Anterior cingulate cortex (tissue), 58 donors: ENCODE data around the gene YJU2.
A peak's percentile ranks its signal among the peaks of the same experiment; 100 is the strongest.
"Not testable (repeated sequence)": the region's sequence is repeated elsewhere in the genome, so short reads cannot be mapped to it uniquely, and the experiment has no call there.

Source experiments
- DNase-seq, 58 donors: peaks; one replicate each; lab custom pipeline; 2025; lab: John Stamatoyannopoulos, UW

The YJU2 gene

DNA sequence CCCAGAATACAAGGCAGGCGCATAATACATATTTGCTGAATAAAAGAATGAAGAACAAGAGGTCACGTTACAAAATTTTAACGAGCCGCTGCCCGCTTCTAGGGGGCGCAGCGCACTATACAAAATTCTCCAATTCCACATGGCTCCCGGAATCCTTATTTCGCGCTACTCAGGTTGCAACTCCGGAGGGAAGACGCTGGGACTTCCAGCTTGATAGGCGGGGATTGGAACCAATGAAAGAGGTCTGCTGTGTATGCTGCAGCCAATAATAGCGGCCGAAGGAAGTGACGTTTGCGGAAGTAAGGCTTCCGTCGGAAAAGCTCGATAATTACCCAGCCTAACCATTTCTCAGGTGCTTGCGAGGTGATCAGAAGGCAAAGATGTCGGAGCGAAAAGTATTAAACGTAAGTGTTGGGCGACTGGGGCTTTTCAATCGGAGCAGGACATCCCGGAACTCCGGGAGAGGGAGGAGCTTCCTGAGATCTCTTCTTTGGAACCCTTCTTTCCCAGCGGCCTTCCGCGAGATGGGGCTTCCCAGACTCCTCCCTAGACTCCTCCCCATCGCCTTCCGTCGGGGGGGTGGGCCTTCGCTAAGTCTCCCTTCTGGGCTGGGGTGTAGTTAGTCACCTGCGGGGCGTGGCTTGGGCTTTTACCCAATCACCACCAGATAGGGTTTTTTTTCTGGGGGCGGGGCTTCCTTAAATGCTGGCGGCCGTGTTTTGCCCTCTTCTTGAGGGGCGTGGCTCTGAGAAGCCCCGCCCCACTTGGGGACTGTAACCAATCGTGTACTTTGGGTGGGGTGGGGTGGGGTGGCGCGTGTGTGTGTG is at the start of gene YJU2:
Gene YJU2 (plus strand): TSS at position 314 of the 827 bp plus-strand sequence. CDS start 67 bp downstream, at position 381.
- DNase-seq: peak; percentile 82 to 98 (median 94)

DNA sequence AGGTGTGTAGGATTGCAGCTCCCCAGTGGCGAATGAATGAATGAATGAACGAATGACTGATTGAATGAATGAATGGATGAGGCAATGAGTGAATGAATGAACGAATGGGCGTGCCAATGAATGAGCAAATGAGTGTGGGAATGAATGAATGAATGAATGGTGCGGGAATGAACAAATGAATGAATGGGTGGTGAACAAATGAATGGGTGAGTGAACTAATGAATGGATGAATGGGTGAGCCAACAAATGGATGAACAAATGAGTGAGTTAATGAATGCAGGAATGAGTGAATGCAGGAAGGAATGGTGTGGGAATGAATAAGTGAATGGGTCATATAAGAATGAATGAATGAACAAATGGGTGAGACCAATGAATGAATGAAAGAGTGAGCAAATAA is 49.7 kb upstream of the YJU2 start:
- DNase-seq: no peak

DNA sequence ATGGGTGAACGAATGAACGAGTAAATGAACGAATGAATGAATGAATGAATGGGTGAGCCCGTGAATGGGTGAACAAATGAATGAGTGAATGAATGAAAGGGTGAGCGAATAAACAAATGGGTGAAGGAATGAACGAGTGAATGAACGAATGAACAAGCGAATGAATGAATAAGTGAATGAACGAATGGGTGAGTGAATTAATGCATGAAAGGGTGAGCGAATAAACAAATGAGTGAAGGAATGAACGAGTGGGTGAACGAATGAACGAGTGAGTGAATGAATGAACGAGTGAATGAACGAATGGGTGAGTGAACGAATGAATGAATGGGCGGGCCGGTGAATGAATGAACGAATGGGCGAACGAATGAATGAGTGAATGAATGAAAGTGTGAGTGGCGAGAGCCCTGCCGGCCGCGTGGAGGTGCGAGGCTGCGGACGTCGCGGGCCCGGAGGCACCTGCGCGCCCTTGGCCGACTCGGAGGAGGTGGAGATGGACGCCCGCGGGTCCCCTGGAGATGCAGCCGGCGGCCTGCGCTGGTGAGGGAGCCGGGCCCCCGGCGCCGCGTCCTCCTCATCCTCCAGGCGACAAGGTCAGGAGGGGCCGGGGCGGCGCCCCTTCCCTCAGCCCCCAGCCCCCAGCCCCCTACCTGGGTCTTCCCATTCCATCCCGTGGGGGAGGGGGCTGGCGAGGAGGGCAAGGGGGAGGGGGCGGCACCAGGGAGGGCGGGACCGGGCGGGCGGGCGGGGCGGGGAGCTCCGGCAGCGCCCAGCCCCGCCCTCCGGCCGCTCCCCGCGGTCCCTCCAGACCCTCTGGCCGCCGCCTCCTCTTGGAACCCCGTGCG is 49.0 kb upstream of the YJU2 start:
- no peak for DNase-seq

DNA sequence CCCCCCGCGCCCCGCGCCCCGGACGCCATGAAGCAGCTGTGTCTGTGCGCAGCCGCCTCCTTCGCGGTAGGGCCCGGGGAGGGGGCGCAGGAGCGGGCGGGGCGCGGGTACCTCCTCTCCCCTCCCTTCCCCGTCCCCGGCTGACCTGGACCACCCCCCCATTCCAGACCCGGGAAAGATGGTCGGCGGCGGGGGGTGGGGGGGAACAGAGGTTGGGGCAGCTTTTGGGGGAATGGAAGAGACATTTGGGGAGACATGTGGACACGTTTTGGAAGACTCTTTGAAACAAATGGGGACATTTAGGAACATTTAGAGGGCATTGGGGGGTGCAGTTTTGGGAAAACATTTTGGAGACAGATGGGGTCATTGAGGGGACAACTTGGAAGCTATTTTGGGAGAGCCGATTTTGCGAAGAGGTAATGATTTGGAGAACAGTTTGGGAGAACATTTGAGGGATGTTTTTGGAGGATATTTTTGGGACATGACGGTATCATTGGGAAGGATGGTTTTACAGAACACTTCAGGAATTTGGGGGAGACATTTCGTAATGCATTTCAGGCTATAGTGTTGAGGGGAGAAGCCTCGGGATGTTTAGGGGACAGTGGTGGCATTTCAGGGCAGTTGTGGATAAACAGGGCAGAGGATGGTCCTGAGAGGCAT is 48.3 kb upstream of the YJU2 start:
- DNase-seq: peak in 2 of 58 donors; percentile 4 to 42

DNA sequence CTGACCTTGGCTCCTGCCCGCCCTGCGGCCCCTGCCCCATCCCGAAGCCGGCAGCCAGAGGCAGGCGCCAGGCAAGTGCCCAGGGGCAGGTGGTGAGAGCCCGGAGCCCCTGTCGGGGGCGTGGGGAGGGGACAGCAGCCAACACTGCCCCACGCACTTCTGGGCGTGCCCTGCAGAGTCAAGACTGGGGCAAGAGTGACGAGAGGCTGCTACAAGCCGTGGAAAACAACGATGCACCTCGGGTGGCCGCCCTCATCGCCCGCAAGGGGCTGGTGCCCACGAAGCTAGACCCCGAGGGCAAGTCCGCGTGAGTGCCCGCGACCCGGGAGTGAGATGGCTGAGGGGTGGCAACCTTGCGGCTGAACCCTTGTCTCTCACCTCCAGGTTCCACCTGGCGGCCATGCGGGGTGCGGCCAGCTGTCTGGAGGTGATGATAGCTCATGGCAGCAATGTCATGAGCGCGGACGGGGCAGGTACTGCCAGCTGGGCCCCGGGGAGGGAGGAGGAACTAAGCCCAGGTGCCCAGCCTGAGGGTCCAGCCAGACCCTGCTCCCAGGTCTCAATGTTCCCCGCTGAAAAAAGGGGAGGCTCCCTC is 47.1 kb upstream of the YJU2 start:
- DNase-seq: no peak

DNA sequence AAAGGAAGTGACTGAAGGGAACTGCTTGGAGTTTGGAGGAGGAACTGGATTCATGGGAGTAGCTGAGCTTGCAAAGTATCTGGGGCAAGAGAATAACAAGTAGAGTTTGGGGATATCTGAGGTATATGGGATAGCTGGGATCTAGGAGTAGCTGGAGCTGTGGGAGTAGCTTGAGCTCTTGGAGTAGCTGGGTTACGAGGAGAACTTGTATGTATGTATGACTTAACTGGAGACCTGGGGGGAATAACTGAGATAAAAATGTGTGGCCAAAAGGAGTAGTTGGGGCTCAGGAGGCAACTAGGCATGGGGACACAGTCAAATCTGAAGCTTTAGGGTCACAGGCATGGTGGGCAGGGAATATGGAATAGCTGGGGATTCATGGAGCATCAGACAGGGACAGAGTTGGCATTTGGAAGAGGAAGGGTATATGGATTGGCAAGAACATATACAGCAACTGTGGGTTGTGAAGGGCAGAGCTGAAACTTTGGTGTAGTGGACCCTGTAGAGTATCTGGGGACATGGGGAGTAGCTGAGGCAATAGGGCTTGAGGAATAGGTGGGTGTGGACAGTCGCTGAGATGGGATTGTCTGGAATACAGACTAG is 45.8 kb upstream of the YJU2 start:
- DNase-seq: no peak

DNA sequence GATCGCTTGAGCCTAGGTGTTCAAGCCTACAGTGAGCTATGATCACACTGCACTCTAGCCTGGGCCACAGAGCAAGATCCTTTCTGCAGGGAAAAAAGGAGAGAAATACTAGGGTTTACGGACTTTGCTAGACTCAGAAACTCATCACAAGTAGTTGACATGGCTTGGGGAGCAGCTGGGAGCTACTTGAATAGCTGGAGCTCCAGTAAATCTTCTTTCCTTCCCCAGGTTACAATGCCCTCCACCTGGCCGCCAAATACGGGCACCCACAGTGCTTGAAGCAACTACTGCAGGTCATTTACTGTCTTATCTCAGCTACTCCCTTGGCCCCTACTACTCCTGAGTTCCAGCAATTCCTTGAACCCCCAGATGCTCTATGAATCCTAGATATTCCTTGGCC is 45.1 kb upstream of the YJU2 start:
- no peak for DNase-seq

DNA sequence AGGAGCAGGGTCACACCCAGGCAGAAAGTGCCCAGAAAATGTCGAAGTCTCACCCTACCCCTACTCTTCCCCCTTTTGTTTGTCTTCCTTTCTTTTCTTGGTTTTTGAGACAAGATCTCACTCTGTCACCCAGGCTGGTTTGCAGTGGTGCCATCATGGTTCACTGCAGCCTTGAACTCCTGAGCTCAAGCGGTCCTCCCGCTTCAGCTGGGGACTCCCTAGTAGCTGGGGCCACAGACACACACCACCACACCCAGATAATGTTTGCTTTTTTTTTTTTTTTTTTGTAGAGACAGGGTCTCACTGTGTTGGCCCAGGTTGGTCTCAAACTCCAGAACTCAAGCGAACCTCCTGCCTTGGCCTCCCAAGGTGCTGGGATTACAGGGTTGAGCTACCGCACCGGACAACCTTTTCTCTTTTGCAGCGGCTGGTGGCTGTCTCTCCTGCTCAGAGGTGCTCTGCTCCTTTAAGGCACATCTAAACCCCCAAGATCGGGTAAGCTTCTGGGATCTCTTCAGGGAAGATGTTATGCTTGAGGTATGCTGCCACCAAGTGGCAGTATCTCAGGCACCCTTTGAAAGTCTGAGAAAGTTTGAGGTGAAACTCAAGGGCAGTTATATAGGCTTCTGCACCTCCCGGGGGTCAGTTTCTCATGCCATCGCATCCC is 39.9 kb upstream of the YJU2 start:
- DNase-seq: no peak

DNA sequence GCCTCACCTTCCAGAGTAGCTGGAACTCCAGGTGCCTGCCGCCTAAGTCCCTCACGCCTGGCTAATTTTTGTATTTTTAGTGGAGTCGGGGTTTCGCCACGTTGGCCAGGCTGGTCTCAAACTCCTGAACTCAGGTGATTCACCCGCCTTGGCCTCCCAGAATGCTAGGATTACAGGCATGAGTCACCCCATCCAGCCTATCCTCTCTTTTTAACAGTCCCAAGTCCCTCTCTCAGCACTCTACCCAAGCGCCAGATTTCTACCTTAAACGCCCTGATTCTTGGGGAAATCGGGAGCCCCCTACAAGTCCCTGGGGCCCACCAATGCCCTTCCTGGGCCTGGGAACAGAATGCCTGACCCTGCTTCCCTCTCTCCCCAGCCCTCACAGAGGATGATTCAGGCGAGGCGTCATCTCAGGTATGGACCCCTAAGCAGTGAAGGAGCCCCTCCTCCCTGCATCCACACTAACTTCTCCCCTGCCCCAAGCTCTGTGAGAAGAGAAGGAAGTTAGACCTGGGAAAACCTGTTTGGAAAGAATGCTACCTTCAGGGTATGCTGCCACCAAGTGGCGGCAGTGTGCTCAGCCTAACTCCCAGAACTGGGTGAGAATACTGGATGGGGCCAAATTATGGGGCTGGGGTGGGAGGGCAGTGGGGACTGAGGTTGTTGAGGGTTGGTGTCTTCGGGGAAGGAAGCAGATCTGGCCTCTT is 38.3 kb upstream of the YJU2 start:
- no peak for DNase-seq

DNA sequence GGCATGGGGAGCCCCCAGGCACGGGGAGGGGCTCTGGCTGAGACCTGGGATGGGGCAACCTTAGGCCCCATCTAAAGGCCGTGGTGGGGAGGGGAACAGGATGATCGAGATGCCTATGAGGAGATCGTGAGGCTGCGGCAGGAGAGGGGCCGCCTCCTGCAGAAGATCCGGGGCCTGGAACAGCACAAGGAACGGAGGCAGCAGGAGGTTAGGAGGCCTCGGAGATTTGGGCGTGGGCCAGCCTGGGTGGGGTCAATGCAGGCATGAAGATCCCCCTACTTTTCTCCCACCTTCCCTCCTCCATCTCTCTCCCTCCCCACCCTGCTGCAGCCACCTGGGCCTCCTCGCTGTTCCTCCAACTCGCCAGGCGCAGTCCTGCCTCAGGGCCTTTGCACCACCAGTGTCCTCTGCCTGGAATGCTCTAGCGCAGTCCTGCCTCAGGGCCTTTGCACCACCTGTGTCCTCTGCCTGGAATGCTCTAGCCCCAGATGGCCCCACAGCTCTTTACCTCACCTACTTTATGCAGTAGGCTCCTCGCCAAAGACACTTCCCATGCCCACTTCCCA is 36.6 kb upstream of the YJU2 start:
- DNase-seq: no peak

DNA sequence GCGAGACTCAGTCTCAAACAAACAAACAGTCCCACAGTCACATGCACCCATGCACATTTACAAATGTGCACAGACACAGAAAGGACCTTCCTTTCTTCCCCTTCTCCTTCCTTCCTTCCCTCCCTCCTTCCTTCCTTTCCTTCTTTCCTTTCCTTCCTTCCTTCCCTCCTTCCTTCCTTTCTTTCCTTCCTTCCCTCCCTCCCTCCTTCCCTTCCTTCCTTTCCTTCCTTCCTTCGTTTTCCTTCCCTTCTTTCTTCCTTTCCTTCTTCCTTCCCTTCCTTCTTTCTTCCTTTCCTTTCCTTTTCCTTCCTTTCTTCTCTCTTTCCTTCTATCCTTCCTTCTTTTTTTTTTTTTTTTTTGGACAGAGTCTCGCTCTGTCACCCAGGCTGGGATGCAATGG is 33.8 kb upstream of the YJU2 start:
- DNase-seq: no peak

DNA sequence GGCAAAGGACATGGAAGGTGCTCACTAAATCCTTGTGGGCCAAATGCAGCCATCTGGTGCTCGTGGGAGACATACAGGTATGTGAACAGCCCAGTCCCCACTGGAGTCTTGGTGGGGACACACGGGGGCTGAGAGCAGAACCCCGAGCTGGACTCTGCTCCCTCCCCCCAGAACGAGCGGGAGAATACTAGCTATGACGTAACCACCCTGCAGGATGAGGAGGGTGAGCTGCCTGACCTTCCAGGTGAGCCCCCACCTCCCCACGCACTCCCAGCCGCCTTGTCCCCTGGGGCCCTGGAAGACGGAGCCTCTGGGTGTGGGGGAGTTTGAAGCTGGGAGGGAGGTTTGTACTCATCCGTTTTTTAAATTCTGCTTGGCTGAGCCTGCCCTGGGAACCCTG is 31.1 kb upstream of the YJU2 start:
- no peak for DNase-seq

DNA sequence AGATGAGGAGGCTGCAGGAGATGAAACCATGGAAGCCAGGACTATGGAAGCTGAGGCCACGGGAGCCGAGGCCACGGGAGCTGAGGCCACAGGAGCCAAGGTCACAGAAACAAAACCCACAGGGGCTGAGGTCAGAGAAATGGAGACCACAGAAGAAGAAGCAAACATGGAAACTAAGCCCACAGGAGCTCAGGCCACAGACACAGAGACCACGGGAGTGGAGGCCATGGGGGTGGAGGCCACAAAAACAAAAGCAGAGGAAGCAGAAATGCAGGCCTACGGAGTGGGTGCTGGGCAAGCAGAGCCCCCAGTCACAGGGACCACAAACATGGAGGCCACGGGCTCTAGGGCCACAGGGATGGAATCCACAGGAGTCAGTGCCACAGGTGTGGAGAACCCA is 30.0 kb upstream of the YJU2 start:
- DNase-seq: no peak

DNA sequence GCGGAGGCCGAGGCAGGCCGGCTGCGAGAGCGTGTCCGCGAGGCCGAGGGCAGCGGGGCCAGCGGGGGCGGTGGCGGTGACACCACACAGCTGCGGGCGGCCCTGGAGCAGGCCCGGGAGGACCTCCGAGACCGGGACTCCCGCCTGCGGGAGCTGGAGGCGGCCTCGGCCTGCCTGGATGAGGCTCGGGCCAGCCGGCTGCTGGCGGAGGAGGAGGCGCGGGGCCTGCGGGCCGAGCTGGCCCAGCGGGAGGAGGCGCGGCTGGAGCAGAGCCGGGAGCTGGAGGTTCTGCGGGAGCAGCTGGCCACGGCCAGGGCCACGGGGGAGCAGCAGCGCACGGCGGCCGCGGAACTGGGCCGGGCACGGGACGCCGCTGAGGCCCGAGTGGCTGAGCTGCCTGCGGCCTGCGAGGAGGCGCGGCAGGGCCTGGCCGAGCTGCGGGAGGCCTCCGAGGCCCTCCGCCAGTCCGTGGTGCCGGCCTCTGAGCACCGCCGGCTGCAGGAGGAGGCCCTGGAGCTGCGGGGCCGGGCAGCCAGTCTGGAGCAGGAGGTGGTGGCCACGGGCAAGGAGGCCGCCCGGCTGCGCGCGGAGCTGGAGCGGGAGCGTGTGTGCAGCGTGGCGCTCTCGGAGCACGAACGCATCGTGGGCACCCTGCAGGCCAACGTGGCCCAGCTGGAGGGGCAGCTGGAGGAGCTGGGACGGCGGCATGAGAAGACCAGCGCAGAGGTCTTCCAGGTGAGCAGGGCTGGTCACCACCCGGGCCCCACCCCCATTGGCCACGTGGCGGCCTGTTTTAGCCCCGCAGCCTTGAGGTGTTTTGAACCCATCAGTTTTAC is 29.2 kb upstream of the YJU2 start:
- DNase-seq: no peak

DNA sequence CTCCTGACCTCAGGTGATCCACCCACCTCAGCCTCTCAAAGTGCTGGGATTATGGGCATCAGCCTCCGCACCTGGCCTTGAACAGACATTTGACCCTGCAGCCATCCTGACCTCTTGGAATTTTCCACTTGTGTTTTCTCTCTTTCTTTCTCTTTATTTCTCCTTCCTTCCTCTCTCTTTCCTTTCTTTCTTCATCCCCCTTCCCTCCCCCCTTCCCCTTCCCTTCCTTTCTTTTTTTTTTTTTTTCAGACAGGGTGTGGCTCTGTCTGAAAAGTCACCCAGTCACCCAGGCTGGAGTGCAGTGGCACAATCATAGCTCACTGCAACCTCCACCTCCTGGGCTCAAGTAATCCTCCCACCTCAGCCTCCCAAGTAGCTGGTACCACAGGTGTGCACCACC is 28.4 kb upstream of the YJU2 start:
- not testable (repeated sequence) for DNase-seq

DNA sequence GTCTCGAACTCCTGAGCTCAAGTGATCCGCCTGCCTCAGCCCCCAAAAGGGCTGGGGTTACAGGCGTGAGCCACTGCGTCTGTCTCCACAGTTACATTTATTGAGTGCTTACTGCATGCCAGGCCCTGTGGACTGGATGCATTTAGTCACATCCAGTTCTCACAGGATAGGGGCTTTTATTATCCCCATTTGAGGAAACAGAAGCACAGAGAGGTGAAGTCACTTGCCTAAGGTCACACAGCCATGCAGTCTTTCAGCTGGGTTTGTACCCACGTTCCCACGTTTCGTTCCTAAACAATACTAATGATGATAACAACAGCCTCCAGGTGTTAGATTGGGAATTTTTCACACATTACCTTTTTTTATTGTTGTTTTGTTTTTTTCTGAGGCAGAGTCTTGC is 26.7 kb upstream of the YJU2 start:
- DNase-seq: no peak

DNA sequence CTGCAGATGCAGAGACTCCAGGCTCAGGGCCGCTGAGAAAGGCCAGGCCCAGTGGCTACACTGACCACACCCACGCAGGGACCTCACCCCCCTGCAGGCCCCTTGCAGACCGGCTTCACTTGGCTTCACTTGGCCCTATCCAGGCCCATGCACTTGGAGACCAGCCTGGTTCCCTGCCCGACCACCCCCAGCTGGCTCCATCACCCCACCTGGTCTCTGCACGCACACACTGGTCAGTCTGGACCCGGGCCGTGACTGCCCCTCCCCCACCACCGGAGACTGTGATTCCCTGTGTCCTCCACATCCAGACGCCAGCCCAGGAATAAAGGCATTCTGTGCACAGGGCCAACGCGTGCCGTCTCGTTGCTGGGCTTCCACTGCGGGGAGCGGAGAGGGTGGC is 22.4 kb upstream of the YJU2 start:
- peak in 28 of 58 donors; percentile 0 to 82 (median 14) for DNase-seq

DNA sequence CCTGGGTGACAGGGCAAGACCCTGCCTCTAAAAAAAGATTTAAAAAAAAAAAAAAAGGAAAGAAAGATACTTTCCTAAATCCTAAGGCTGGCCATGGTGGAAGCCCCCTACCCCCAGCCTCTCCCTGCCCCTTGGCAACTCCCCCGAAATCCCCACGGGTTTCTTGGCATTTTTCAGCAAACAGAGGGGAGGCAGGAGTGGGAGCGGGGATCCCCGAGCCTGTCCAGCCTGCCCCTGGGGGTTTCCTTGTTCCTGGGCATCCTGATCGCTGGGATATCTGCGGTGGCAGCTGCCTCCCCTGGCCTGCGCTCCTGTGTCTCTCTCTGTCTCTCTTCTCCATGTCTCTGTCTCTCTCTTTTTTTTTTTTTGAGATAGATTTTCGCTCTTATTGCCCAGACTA is 21.0 kb upstream of the YJU2 start:
- DNase-seq: no peak
